GM12878 (cell line): ENCODE results near the gene GALNT18. TPM values are rescaled to one million over a fixed set of nuclear protein-coding genes. Genes with fewer than 3 reads are reported as not detected.

Experiments
- ATAC-seq: fragments of 200-7000 bp; cut with Tn5 transposase; 3 replicates; pipeline ENCODE4 v1.9.1; 2020; ENCODE audit warnings: mild to moderate bottlenecking, moderate library complexity
- BruUV-seq: library from RNA; stranded (reverse); fragments of 400-500 nt; replicated peaks from 2 replicates; lab custom pipeline; 2021; lab: Mats Ljungman, UMichigan
- CTCF ChIA-PET: fragments of 300-600 bp; sonication (Branson Sonifier 250); formaldehyde crosslinking; extraction: SDS; loops from one replicate; lab custom pipeline; 2021; ENCODE audit warnings: inconsistent platforms; lab: Yijun Ruan, JAX
- POLR2A ChIA-PET: fragments of 350-600 bp; formaldehyde crosslinking; extraction: SDS; loops from one replicate; lab custom pipeline; 2021; ENCODE audit warnings: inconsistent platforms; lab: Charles Lee
- RAD21 ChIA-PET: fragments of 300-600 bp; sonication (Branson Sonifier 250); formaldehyde crosslinking; loops from one replicate; lab custom pipeline; 2023; ENCODE audit warnings: antibody characterized with exemption; ENCODE audit not compliant: unreplicated experiment; lab: Charles Lee
- SMC1A ChIA-PET: fragments of 300-600 bp; sonication (Branson Sonifier 250); formaldehyde crosslinking; loops from one replicate; lab custom pipeline; 2023; ENCODE audit not compliant: unreplicated experiment, uncharacterized antibody; lab: Charles Lee
- DNase-seq: peaks from one replicate; pipeline ENCODE4 v3.0.0-alpha.2; 2011; ENCODE audit warnings: low read depth, low spot score
- FAIRE-seq: peaks from 3 replicates; lab custom pipeline; 2011; peaks lifted over from hg19 to GRCh38; lab: Jason Lieb, UNC
- H2AFZ ChIP-seq: 2 replicates; pipeline ENCODE4 v1.6.0; 2011; ENCODE audit warnings: low read depth, low read length, control low read depth; ENCODE audit not compliant: control insufficient read depth
- H3K27ac ChIP-seq: 2 replicates; pipeline ENCODE4 v1.5.1; 2011; ENCODE audit warnings: control low read depth; ENCODE audit not compliant: control insufficient read depth, insufficient read depth
- H3K27me3 ChIP-seq, 2 experiments: replicated peaks in 1 of 2; 2 replicates each; pipeline versions ENCODE4 v1.6.0 to v1.6.1; 2011; ENCODE audit warnings: low read length in 1 of 2; ENCODE audit not compliant: control insufficient read depth in 2 of 2, insufficient read depth in 2 of 2
- H3K36me3 ChIP-seq, 2 experiments: 2 replicates each; pipeline ENCODE4 v1.5.1; 2011; ENCODE audit warnings: low read length in 1 of 2; ENCODE audit not compliant: control insufficient read depth in 2 of 2, insufficient read depth in 2 of 2
- H3K4me1 ChIP-seq: 2 replicates; pipeline ENCODE4 v1.6.1; 2011; ENCODE audit warnings: mild to moderate bottlenecking, low read length, moderate library complexity, mixed read lengths; ENCODE audit not compliant: control insufficient read depth, insufficient read depth
- H3K4me2 ChIP-seq: 2 replicates; pipeline ENCODE4 v1.6.0; 2011; ENCODE audit warnings: control low read depth; ENCODE audit not compliant: control insufficient read depth, insufficient read depth
- H3K4me3 ChIP-seq: fragments of 200-600 bp; sonication (generic); 2 replicates; pipeline ENCODE4 v1.5.1; 2016
- H3K79me2 ChIP-seq: 2 replicates; pipeline ENCODE4 v1.6.0; 2011; ENCODE audit warnings: low read length; ENCODE audit not compliant: control insufficient read depth, insufficient read depth
- H3K9ac ChIP-seq: 2 replicates; pipeline ENCODE4 v1.8.0; 2011; ENCODE audit warnings: low read length, control low read depth, mixed read lengths; ENCODE audit not compliant: control insufficient read depth, insufficient read depth
- H3K9me3 ChIP-seq: replicated peaks from 3 replicates; pipeline ENCODE4 v1.5.1; 2011; ENCODE audit warnings: mild to moderate bottlenecking, low read length; ENCODE audit not compliant: control insufficient read depth, insufficient read depth
- H4K20me1 ChIP-seq: 2 replicates; pipeline ENCODE4 v1.6.0; 2011; ENCODE audit not compliant: control insufficient read depth, insufficient read depth
- BRCA1 ChIP-seq: IDR thresholded peaks from 2 replicates; pipeline ENCODE4 v1.6.1; 2011; ENCODE audit warnings: low read depth, low read length, improper control_type of control experiment
- FOXM1 ChIP-seq: IDR thresholded peaks from 2 replicates; pipeline ENCODE4 v1.6.1; 2012; ENCODE audit warnings: low read depth, mild to moderate bottlenecking, inconsistent platforms, low read length, moderate library complexity
- IRF4 ChIP-seq: IDR thresholded peaks from 2 replicates; pipeline ENCODE4 v1.6.1; 2011; ENCODE audit warnings: low read depth, low read length
- JUNB ChIP-seq: IDR thresholded peaks from 2 replicates; pipeline ENCODE4 v1.6.1; 2016; ENCODE audit warnings: antibody characterized with exemption, mild to moderate bottlenecking
- PAX8 ChIP-seq: fragments of 450-650 bp; IDR thresholded peaks from 2 replicates; pipeline ENCODE4 v1.6.1; 2017; ENCODE audit warnings: mild to moderate bottlenecking, moderate library complexity
- REST ChIP-seq: IDR thresholded peaks from 2 replicates; pipeline ENCODE4 v1.6.1; 2012; ENCODE audit warnings: mild to moderate bottlenecking, low read depth, low read length
- WGBS: methylation state at CpG from one replicate; pipeline ENCODE4 v1.1.6; 2016; ENCODE audit warnings: low lambda C conversion rate; ENCODE audit not compliant: insufficient replicate concordance, insufficient coverage; ENCODE audit errors: missing lambda C conversion rate; 5-methylcytosine and 5-hydroxymethylcytosine counted together
- in situ Hi-C: fragments of 300-500 bp; cut with MboI; formaldehyde crosslinking; loops from 9 replicates; pipeline ENCODE4 v1.14.3; 2018; ENCODE audit warnings: mixed read lengths
- intact Hi-C: fragments of 100-400 bp; cut with micrococcal nuclease; formaldehyde crosslinking; loops from one replicate; pipeline ENCODE4 v1.14.2; 2022; ENCODE audit not compliant: unreplicated experiment
- polyA plus RNA-seq, 11 experiments: library from polyadenylated mRNA; depleted of rRNA in 4 of 11; unstranded in 6 of 11; stranded (reverse) in 5 of 11; fragments of >200 nt; fragmentation: Nextera tagmentation in 4 of 11; fragmentation: Illumina TruSeq in 1 of 11; extraction: Ambion mirVana in 4 of 11; extraction: Trizol in 1 of 11; gene quantifications; 1 replicate in 1 of 11; 2 replicates in 10 of 11; pipeline versions ENCODE4 v1.2.1 to v1.2.3, GENCODE V29; 2011 to 2016; ENCODE audit warnings: inconsistent platforms in 2 of 11, missing spikeins in 2 of 11, low read depth in 1 of 11
- total RNA-seq, 4 experiments: library from RNA; depleted of rRNA in 3 of 4; stranded (reverse); fragments of >200 nt in 3 of 4; fragmentation: Illumina TruSeq in 1 of 4; extraction: Trizol in 1 of 4; gene quantifications; 2 replicates each; pipeline versions ENCODE4 v1.2.1 to v1.2.3, GENCODE V29; 2013 to 2021

The GALNT18 gene
- total and polyA plus RNA-seq, 10 of the 15 experiments (the other 5 are each of a cell fraction or from before 2014, with no cell fraction given), result 1.2 to 14.2 (median 6.3) TPM

GRCh38 chr11:11552529-11553087 lies 69.2 kb downstream of the GALNT18 start:
- ChIA-PET SMC1A (no interaction called here), CTCF (no interaction called here), POLR2A (no interaction called here), RAD21 (no interaction called here)
- H3K9me3 ChIP-seq, result no peaks in the 10 kb centered on the region
- TF ChIP-seq JUNB (no peak), PAX8 (no peak)
- no peak overlapping the region for H3K4me2 ChIP-seq
- no peaks in the 10 kb centered on the region for H3K36me3 ChIP-seq
- no peak overlapping the region for H3K9ac ChIP-seq
- intact Hi-C loops, result no loop called here
- no peak overlapping the region for H2AFZ ChIP-seq
- H3K4me3 ChIP-seq, result no peak overlapping the region
- in situ Hi-C loops, result no loop called here
- no peak overlapping the region for H3K27ac ChIP-seq
- H4K20me1 ChIP-seq, result no peaks in the 10 kb centered on the region; the same call in 1 of the 2 replicates
- no peak for ATAC-seq
- H3K27me3 ChIP-seq, result no peaks in the 10 kb centered on the region
- peaks cover 2% of the 10 kb centered on the region for H3K79me2 ChIP-seq
- H3K4me1 ChIP-seq, result no peaks in the 10 kb centered on the region; the same call in none of the 2 replicates
- BruUV-seq, result no TSS peak
- DNase-seq, result no peak
- no peak for FAIRE-seq

GRCh38 chr11:11550534-11550933 lies 71.3 kb downstream of the GALNT18 start:
- Histone ChIP-seq H4K20me1 (no peaks in the 10 kb centered on the region), H3K4me1 (no peaks in the 10 kb centered on the region; the same call in none of the 2 replicates), H3K79me2 (peaks cover 2% of the 10 kb centered on the region), H3K27ac (no peak overlapping the region), H3K9me3 (no peaks in the 10 kb centered on the region), H3K36me3 (no peaks in the 10 kb centered on the region), H2AFZ (no peak overlapping the region), H3K27me3 (no peaks in the 10 kb centered on the region), H3K4me3 (no peak overlapping the region), H3K9ac (no peak overlapping the region), H3K4me2 (no peak overlapping the region)
- 44% methylated on average over 6 of the region's 6 CpGs for WGBS
- ChIA-PET SMC1A (interaction anchor here (1.6 kb wide), 1 partner anchor 13 kb away, joined by 4 read pairs; no protein-coding TSS in a partner anchor), CTCF (no interaction called here), RAD21 (no interaction called here), POLR2A (no interaction called here)
- TF ChIP-seq IRF4, result no peak
- TF ChIP-seq BRCA1, result no peak
- TF ChIP-seq REST, result peak; percentile 24; the same call in 1 of the 2 replicates
- TF ChIP-seq FOXM1, result no peak
- in situ Hi-C loops (no loop called here), intact Hi-C loops (no loop called here)
- FAIRE-seq (no peak), ATAC-seq (no peak), DNase-seq (no peak)
- no TSS peak for BruUV-seq
